ENCODE data around the gene ZFAND2A.

- no peak for TF ChIP-seq EZH2phosphoT487 (IDR thresholded peaks at IDR 0.05; ENCODE audit: insufficient read depth, low read depth)
- TF ChIP-seq EZH2 (IDR thresholded peaks at IDR 0.05; ENCODE audit: insufficient read depth, poor library complexity, severe bottlenecking): no peak
Observed at GRCh38 chr7:1181031-1181430, 21.0 kb upstream of the ZFAND2A start.
